HPDE6-E6E7 (cell line): ENCODE results near the gene CD3E.

ENCODE experiments used
- DNase-seq: peaks from one replicate; pipeline ENCODE4 v3.0.0; 2011; ENCODE audit warnings: missing footprints; ENCODE audit errors: extremely low spot score

The CD3E gene

DNA sequence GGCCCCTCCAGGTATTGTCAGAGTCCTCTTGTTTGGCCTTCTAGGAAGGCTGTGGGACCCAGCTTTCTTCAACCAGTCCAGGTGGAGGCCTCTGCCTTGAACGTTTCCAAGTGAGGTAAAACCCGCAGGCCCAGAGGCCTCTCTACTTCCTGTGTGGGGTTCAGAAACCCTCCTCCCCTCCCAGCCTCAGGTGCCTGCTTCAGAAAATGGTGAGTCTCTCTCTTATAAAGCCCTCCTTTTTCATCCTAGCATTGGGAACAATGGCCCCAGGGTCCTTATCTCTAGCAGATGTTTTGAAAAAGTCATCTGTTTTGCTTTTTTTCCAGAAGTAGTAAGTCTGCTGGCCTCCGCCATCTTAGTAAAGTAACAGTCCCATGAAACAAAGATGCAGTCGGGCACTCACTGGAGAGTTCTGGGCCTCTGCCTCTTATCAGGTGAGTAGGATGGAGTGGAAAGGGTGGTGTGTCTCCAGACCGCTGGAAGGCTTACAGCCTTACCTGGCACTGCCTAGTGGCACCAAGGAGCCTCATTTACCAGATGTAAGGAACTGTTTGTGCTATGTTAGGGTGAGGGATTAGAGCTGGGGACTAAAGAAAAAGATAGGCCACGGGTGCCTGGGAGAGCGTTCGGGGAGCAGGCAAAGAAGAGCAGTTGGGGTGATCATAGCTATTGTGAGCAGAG, at the start of gene CD3E:
Gene CD3E, plus strand, starts transcription at position 163 of the 681 bp plus-strand sequence. Its CDS starts 223 bp downstream, at position 386.
- DNase-seq = no peak

GRCh38 chr11:118258410-118258809, 46.1 kb upstream of the CD3E start:
- DNase-seq = no peak

GRCh38 chr11:118259138-118259537, 45.4 kb upstream of the CD3E start:
- no peak for DNase-seq

- no peak for DNase-seq
Observed at GRCh38 chr11:118260353-118260752, 44.2 kb upstream of the CD3E start.

GRCh38 chr11:118263112-118263511, 41.4 kb upstream of the CD3E start:
- no peak for DNase-seq

- peak; percentile 93 for DNase-seq
Observed at GRCh38 chr11:118263695-118264568, 40.6 kb upstream of the CD3E start, which contains the start of gene MPZL2. Gene MPZL2 (minus strand): TSS chr11:118264297. CDS start chr11:118264153, 144 bp downstream.

GRCh38 chr11:118264569-118265465, 39.7 kb upstream of the CD3E start:
- no peak for DNase-seq

DNA sequence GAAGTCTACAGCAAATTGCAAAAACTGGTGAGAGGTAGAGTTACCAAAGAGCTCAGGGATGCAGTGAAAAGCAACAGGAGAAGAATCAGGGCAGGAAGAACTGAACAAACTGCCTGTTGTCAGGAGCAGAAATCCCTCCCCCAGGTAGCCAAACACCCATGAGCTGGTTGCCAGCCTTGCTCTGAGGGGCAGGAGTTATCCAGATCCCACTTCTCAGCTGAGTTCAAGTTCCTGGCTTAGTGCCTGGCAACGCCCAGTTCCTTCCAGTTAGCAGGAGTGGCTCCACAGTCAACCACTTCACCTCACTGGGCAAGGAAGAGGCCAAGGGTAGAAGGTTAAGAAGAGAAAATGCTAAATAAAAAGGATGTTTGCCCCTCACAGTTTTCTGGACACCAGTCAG, 38.6 kb upstream of the CD3E start:
- no peak for DNase-seq

GRCh38 chr11:118267486-118267885, 37.0 kb upstream of the CD3E start:
- no peak for DNase-seq

- no peak for DNase-seq
Observed at GRCh38 chr11:118272001-118272400, 32.5 kb upstream of the CD3E start.

DNA sequence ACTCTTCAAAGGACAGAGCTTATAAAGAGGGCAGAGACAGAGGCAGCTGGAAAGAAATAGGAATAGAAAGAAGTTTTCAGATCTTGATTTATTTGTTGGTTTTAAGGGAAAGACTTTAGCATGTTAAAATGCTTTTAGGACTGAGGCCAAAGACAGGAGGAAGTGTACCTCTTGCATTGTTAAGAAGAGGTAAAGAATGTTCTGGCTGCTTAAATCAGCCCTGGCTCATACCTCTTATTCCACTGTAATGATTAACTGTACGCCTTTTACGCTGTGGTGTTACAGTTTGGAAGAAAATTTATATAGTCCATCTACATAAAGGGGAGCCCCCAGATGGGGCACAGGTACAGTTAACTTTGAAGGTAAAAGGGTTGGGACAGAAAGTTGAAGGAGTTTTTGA, 30.3 kb upstream of the CD3E start:
- DNase-seq = no peak

DNA sequence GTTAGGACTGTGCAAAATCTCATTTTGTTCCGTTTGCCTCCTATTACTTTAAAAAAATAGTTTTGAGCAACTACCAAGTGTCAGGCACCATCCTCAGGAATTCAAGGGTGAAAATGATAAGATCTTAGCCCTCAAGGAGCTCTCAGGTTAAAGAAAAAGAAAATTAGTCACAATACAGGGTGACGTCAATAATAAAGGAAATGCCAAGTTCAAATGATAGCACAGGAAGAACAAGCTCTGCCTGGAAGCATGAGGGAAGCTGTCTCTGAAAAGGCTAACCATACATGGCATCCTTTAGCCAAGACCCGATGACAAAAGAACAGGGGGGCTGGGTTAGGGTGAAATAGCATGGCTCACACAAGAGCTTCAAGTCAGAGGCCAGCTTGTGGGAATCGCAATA, 29.4 kb upstream of the CD3E start:
- DNase-seq = no peak

DNA sequence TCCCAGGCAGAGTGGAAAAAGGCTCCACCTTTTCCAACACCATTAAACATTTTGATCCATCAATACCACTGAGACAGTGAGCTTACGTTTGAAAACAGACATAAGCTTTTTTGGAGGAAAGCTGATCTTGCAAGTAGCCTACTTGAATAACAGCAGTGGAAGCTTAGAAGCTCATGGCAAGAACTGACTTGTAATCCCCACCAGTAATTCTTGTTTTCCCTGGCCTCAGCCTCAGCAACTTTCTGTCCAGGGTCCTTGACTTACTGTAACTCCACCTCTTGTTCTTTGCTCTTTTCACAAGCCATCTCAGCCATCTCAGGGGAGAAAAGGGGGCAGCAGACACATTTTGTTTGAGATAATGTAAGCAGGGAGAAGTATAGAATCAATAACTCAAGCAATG, 28.1 kb upstream of the CD3E start:
- no peak for DNase-seq

- DNase-seq = peak; percentile 81
Observed at GRCh38 chr11:118277312-118277711, 27.2 kb upstream of the CD3E start.

DNA sequence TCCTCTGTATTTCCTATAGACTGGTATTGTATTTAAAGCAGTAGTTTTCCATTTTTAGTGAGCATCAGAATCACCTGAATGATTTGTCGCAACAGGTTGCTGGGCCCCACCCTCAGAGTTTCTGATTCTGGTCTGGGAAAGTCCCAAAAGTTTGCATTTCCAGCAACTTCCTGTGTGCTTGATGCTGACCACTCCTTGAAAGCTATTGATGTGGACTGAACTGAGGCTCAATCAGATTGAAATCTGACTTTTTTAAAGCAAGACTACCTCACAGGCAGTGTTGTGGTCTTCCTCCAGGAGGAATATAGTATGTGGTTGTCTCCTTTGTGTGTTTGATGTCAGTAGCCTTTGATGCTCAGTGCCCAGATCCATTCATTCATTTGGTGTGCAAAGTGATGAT, 23.2 kb upstream of the CD3E start:
- DNase-seq = no peak

DNA sequence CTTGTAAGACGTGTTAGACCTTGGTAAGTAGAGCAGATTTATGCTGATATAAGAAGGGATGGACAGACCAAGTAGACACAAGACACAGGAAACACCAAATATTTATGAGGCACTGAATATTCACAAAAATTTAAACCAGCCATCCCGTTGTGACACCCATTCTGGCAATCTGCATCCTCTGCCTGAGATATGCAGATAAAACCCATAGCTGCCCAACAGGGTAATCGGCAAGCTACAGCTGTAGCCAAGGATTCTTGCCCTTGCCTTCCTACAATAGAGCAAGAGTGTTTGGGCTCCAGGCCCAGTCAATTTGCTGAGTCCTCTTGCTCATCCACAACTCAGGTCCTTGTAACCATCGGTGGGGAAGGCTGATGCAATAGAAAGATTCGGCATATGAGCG, 21.9 kb upstream of the CD3E start:
- DNase-seq = no peak

- DNase-seq = no peak
Observed at GRCh38 chr11:118283037-118283636, 21.4 kb upstream of the CD3E start.

DNA sequence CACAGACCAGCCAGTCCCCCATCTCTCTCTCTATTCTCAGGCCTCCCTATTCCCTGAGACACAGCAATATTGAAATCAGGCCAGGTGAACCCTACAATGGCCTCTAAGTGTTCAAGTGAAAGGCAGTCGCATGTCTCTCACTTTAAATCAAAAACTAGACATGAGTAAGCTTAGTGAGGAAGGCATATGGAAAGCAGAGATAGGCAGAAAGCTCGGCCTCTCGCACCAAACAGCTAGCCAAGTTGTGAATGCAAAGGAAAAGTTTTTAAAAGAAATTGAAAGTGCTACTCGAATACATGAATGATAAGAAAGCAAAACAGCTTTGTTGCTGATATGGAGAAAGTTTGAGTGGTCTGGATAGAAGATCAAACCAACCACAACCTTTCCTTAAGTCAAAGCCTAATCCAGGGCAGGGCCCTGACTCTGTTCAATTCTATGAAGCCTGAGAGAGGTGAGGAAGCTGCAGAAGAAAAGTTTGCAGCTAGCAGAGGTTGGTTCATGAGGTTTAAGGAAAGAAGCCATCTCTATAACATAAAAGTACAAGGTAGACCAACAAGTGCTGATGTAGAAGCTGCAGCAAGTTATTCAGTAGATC, 20.7 kb upstream of the CD3E start:
- DNase-seq = no peak

DNA sequence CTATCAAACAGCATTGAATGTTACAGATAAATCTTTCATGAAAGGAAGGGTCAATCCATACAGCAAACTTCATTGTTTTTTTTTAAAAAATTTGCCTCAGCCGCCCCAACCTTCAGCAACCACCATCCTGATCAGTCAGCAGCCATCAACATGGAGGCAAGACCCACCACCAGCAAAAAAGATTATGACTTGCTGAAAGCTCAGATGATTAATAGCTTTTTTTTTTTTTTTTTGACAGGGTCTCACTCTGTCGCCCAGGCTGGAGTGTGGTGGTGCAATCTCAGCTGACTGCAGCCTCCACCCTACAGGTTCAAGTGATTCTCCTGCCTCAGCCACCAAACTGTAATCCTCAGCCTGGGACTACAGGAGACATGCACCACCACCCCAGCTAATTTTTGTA, 18.0 kb upstream of the CD3E start:
- no peak for DNase-seq

DNA sequence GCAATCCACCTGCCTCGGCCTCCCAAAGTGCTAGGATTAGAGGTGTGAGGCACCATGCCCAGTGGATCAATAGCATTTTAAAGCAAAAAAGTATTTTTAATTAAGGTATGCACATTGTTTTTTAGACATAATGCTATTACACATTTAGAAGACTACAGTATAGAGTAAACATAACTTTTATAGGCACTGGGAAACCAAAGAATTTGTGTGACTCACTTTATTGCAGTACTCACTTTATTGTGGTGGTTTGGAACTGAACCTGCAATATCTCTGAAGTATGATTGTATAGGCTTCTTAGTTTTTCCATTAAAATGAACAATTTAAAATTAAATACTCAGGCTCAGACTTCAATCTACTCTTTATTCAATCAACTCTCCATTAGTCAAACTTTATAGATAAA, 17.5 kb upstream of the CD3E start:
- no peak for DNase-seq

DNA sequence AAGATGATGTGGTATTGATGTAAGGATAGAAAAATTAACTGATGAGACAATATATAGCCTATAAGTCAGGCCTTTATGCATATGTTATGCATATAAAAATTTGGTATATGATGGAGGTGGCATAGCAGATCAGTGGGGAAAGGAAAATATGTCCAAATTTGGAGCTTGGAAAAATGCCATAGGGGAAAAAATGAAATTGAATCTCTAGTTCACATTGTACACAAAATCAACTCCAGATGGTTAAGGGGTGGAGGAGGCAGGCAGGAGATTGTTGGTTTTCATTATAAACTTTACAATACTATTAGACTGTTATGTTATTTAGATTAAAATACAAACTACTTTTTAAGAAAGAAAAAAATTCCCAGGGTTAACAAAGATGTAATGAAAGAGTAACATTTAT, 15.1 kb upstream of the CD3E start:
- DNase-seq = no peak
